Activated CD4-positive, alpha-beta T cell treated with anti-CD3 and anti-CD28 coated beads, Interleukin-2, amount 50 U/mL, for 24 hours (primary cell): ENCODE results near the gene RHOXF2.
"Not testable (repeated sequence)": the region's sequence is repeated elsewhere in the genome, so short reads cannot be mapped to it uniquely, and the experiment has no call there.

Experiments
- DNase-seq, 2 donors: peaks; one replicate each; pipeline ENCODE4 v3.0.0-alpha.2; 2020; ENCODE audit warnings: low read depth in 1 of 2, low spot score in 1 of 2

Gene RHOXF2

GRCh38 chrX:120158313-120158712 lies at the start of gene RHOXF2:
Gene RHOXF2, plus strand, starts transcription at chrX:120158613. Its CDS starts 138 bp downstream, at chrX:120158751.
- DNase-seq, result not testable (repeated sequence)

GRCh38 chrX:120109378-120109777 lies 49.0 kb upstream of the RHOXF2 start:
- no peak for DNase-seq

- no peak for DNase-seq
Observed at GRCh38 chrX:120111611-120112010, 46.8 kb upstream of the RHOXF2 start.

GRCh38 chrX:120115438-120115963 lies 42.9 kb upstream of the RHOXF2 start, which contains the start of gene RHOXF1:
Gene RHOXF1, minus strand, starts transcription at chrX:120115913. Its CDS starts 51 bp downstream, at chrX:120115862.
- DNase-seq, result no peak

GRCh38 chrX:120120223-120120622 lies 38.2 kb upstream of the RHOXF2 start:
- DNase-seq, result no peak

- no peak for DNase-seq
Observed at GRCh38 chrX:120125444-120125843, 33.0 kb upstream of the RHOXF2 start.

GRCh38 chrX:120128306-120128846 lies 30.0 kb upstream of the RHOXF2 start:
- DNase-seq, result not testable (repeated sequence)

GRCh38 chrX:120136128-120136527 lies 22.3 kb upstream of the RHOXF2 start:
- no peak for DNase-seq

GRCh38 chrX:120136840-120137239 lies 21.6 kb upstream of the RHOXF2 start:
- DNase-seq, result no peak

- DNase-seq, result no peak
Observed at GRCh38 chrX:120137439-120137838, 21.0 kb upstream of the RHOXF2 start.

- no peak for DNase-seq
Observed at GRCh38 chrX:120140293-120140981, 18.0 kb upstream of the RHOXF2 start.

GRCh38 chrX:120144178-120144844 lies 14.1 kb upstream of the RHOXF2 start:
- no peak for DNase-seq

- no peak for DNase-seq
Observed at GRCh38 chrX:120145295-120145925, 13.0 kb upstream of the RHOXF2 start.

- DNase-seq, result not testable (repeated sequence)
Observed at GRCh38 chrX:120146323-120146722, 12.1 kb upstream of the RHOXF2 start.

GRCh38 chrX:120147537-120147936 lies 10.9 kb upstream of the RHOXF2 start:
- no peak for DNase-seq

- DNase-seq, result not testable (repeated sequence)
Observed at GRCh38 chrX:120150109-120150744, 8.2 kb upstream of the RHOXF2 start.

GRCh38 chrX:120159086-120159485 lies 673 bp downstream of the RHOXF2 start:
- DNase-seq, result not testable (repeated sequence)

GRCh38 chrX:120193254-120193653 lies 34.8 kb downstream of the RHOXF2 start:
- DNase-seq, result not testable (repeated sequence)

- not testable (repeated sequence) for DNase-seq
Observed at GRCh38 chrX:120193720-120194119, 35.3 kb downstream of the RHOXF2 start.

- not testable (repeated sequence) for DNase-seq
Observed at GRCh38 chrX:120195786-120196185, 37.4 kb downstream of the RHOXF2 start.
